Measurements from ENCODE around the gene LASP1.
A peak's percentile ranks its signal among the peaks of the same experiment; 100 is the strongest.
"Not testable (repeated sequence)": the region's sequence is repeated elsewhere in the genome, so short reads cannot be mapped to it uniquely, and the experiment has no call there.

LASP1 gene

DNA sequence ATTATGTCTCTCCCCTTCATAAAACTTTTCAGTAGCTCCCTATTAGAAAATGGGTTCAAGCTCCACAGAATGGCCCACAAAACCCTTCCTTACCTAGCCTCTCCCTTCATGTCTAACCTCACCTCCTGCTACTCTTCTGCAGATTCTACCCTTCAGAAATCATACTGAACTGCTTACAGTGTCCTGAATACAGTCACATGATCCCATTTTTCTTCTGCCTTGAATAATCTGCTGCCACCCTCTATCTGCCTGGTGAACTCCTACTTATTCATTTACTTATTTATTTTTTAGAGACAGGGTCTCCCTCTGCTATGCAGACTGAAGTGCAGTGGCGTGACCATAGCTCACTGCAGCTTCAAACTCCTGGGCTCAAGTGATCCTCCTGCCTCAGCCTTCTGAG lies 70.5 kb downstream of the LASP1 start:
- DNase-seq = no peak

GRCh38 chr17:38942696-38943334 lies 73.0 kb downstream of the LASP1 start:
- no peak for DNase-seq

- no peak for DNase-seq
These were observed 73.7 kb downstream of the LASP1 start for GRCh38 chr17:38943607-38944006.

- no peak for DNase-seq
These were observed 77.3 kb downstream of the LASP1 start for GRCh38 chr17:38947189-38947588.

DNA sequence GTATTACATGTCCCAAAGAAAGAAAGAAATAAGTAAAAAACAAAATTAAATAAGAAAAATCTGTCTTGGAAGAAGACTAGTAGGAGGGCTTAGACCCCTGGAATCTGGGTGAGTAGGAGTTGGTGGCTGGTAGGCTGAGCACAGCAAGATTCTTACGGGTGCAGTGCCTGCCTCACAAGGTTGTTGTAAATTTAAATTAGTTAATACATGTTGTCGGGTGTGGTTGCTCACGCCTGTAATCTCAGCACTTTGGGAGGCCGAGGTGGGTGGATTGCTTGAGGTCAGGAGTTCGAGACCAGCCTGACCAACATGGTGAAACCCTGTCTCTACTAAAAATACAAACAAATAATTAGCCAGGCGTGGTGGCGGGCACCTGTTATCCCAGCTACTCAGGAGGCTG lies 83.9 kb downstream of the LASP1 start:
- not testable (repeated sequence) for DNase-seq

- peak; percentile 79 for DNase-seq
These were observed 88.5 kb downstream of the LASP1 start for GRCh38 chr17:38958326-38958725.

DNA sequence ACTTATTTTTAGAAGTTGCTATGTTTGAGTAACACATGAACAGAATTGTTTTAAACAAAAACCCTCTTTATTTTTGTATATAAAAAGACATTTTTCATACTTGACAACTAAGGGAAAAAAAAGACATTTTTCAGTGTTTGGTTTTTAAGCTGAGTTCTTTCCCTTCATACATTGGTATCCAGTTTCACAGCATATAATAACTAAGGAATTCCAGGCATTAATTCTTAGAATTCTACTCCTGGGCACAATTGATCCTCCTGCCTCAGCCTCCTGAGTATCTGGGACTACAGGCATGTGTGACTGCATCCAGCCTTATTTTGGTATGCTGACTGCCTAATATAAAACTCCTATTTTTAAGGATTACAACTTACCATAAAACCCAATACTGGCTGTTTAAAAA lies 88.9 kb downstream of the LASP1 start:
- DNase-seq = peak; percentile 85

DNA sequence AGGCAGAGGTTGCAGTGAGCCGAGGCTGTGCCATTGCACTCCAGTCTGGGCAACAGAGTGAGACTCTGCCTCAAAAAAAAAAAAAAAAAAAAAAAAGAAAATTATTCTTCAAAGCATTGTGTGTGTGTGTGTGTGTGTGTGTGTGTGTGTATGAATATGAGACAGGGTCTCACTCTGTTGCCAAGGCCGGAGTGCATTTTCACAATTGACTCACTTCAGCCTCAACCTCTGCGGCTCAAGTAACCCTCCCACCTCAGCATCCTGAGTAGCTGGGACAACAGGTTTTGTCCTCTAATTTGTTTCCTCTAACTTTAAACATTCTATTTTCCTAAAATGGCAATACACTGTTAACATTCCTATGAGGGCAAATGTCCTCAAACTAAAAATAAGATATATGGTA lies 89.7 kb downstream of the LASP1 start:
- no peak for DNase-seq

- DNase-seq = no peak
These were observed 90.5 kb downstream of the LASP1 start for GRCh38 chr17:38960402-38960801.

GRCh38 chr17:38961413-38961812 lies 91.6 kb downstream of the LASP1 start:
- no peak for DNase-seq

- peak; percentile 88 for DNase-seq
These were observed 97.5 kb downstream of the LASP1 start, which contains the start of gene FBXO47 for GRCh38 chr17:38967290-38967738. FBXO47 (minus strand) TSS chr17:38967403; CDS start chr17:38963025, 4,378 bp downstream.

- DNase-seq = no peak
These were observed 99.4 kb downstream of the LASP1 start for GRCh38 chr17:38969281-38969680.

- DNase-seq = no peak
These were observed 100.3 kb downstream of the LASP1 start for GRCh38 chr17:38970128-38970527.

DNA sequence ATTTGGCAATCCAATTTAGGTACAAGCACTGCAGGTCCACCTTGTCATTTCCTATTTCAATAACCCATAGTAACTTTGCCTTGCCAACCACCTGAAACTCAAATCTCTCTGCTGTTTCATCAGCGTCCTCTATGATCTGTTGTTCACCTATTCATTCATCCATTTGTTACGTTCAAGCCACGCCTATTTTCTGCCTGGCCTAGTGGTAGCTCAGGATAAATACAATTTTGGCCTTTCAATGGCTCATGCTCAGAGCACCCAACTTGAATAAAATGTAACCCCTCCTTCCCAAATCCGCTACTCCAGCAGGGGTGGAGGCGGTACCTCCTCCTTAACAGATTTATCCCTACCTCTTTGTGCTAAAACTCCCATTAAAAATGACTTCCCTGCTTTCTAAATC lies 100.9 kb downstream of the LASP1 start:
- DNase-seq = no peak

Data from fibroblast of skin of abdomen (primary cell).